ENCODE measurements around the gene CHD6. TPM values are rescaled to one million over a fixed set of nuclear protein-coding genes. Genes with fewer than 3 reads are reported as not detected.

The CHD6 gene
- total and polyA plus RNA-seq, 2 of the 13 experiments (the other 11 are each of a cell fraction or from before 2014, with no cell fraction given) = 14.4 to 52.0 TPM

DNA sequence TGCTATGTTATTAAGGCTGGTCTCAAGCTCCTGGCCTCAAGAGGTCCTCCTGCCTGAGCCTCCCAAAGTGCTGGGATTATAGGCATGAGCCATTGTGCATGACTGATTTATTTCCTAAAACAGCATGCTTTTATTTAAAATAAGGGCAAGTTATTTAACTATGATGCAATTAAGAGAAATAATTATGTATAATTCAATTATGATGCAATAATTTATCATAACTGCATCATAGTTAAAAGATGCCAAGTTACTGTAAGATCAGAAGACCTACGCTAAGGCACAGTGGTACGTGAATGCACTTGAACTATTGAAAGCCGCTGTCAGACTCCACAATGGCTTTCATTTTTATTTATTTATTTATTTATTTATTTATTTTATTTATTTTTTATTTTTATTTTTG is 227.3 kb downstream of the CHD6 start:
- no peaks in the 10 kb centered on the region for H3K9me3 ChIP-seq (ENCODE audit: low read length)
- no peak overlapping the region for H3K9ac ChIP-seq (ENCODE audit: insufficient read depth, low read depth, low read length)
- DNase-seq (ENCODE audit: low spot score) (no peak), ATAC-seq (no peak), FAIRE-seq (no peak)
- in situ Hi-C loops (cut with HindIII; ENCODE audit: extremely low pct_ligation_motif_present, low pct_unique_long_range_greater_than_20kb) = no loop called here
- intact Hi-C loops (cut with micrococcal nuclease; ENCODE audit: unreplicated experiment) = no loop called here
- ChIA-PET POLR2A (no interaction called here), CTCF (ENCODE audit: low intra/inter-chr PET ratio, low total read pairs) (no interaction called here)
- 88% methylated on average over 3 of the region's 3 CpGs for WGBS (ENCODE audit: low lambda C conversion rate)
- H4K20me1 ChIP-seq (ENCODE audit: insufficient read depth, low read length) = no peaks in the 10 kb centered on the region
- no peak overlapping the region for H3K4me3 ChIP-seq (replicated peaks in 1 of 3; ENCODE audit: insufficient read depth in 1 of 3, low read depth in 2 of 3, low read length in 3 of 3)
- H3K79me2 ChIP-seq (ENCODE audit: insufficient read depth, low read length) = no peaks in the 10 kb centered on the region
- BruUV-seq (replicated peaks) = no TSS peak
- TF ChIP-seq KMT2B (CRISPR knock-in tag; IDR thresholded peaks at IDR 0.05) (no peak), CEBPB (IDR thresholded peaks at IDR 0.05; ENCODE audit: borderline replicate concordance, low read depth, low read length) (peak; percentile 86), ZNF614 (CRISPR knock-in tag; IDR thresholded peaks at IDR 0.05; ENCODE audit: borderline replicate concordance) (no peak), ATF7 (IDR thresholded peaks at IDR 0.05) (peak; percentile 91), ATF7 (CRISPR knock-in tag; IDR thresholded peaks at IDR 0.05) (no peak), RBFOX2 (IDR thresholded peaks at IDR 0.05; ENCODE audit: low read depth, low read length) (no peak)
- H3K36me3 ChIP-seq (replicated peaks in 1 of 2; ENCODE audit: control insufficient read depth in 1 of 2, insufficient read depth in 2 of 2, low read length in 2 of 2) = no peaks in the 10 kb centered on the region
- no peak overlapping the region for H3K27ac ChIP-seq (ENCODE audit: extremely low read length, insufficient read depth, low read length)
- no peak overlapping the region for H3K4me2 ChIP-seq (ENCODE audit: low read depth, low read length)
- H2AFZ ChIP-seq (ENCODE audit: low read length) = no peak overlapping the region
- H3K27me3 ChIP-seq (ENCODE audit: control insufficient read depth in 1 of 2, insufficient read depth in 2 of 2, low read length in 2 of 2) = peaks cover 0 to 5% of the 10 kb centered on the region in 2 experiments; a peak in 1 of 5 replicates
- H3K4me1 ChIP-seq (ENCODE audit: insufficient read depth, low read length) = peaks cover 17% of the 10 kb centered on the region

- ChIA-PET CTCF (ENCODE audit: low intra/inter-chr PET ratio, low total read pairs) (no interaction called here), POLR2A (interaction anchor here (1.0 kb wide), 1 partner anchor 11 kb away, joined by 4 read pairs; no protein-coding TSS in a partner anchor)
- BruUV-seq (replicated peaks) = no TSS peak
- Histone ChIP-seq H3K79me2 (ENCODE audit: insufficient read depth, low read length) (no peaks in the 10 kb centered on the region), H3K4me2 (ENCODE audit: low read depth, low read length) (no peak overlapping the region), H2AFZ (ENCODE audit: low read length) (no peak overlapping the region), H3K27me3 (ENCODE audit: control insufficient read depth in 1 of 2, insufficient read depth in 2 of 2, low read length in 2 of 2) (peaks cover 0 to 12% of the 10 kb centered on the region in 2 experiments; a peak in 2 of 5 replicates), H3K9ac (ENCODE audit: insufficient read depth, low read depth, low read length) (no peak overlapping the region), H3K9me3 (ENCODE audit: low read length) (no peaks in the 10 kb centered on the region), H3K4me1 (ENCODE audit: insufficient read depth, low read length) (no peaks in the 10 kb centered on the region), H3K36me3 (replicated peaks in 1 of 2; ENCODE audit: control insufficient read depth in 1 of 2, insufficient read depth in 2 of 2, low read length in 2 of 2) (no peaks in the 10 kb centered on the region), H3K27ac (ENCODE audit: extremely low read length, insufficient read depth, low read length) (no peak overlapping the region), H4K20me1 (ENCODE audit: insufficient read depth, low read length) (no peaks in the 10 kb centered on the region), H3K4me3 (replicated peaks in 1 of 3; ENCODE audit: insufficient read depth in 1 of 3, low read depth in 2 of 3, low read length in 3 of 3) (no peak overlapping the region)
- DNase-seq (ENCODE audit: low spot score) (peak; percentile 31), FAIRE-seq (no peak), ATAC-seq (peak; percentile 88)
- intact Hi-C loops (cut with micrococcal nuclease; ENCODE audit: unreplicated experiment) = no loop called here
- TF ChIP-seq ZNF337 (CRISPR knock-in tag; IDR thresholded peaks at IDR 0.05; ENCODE audit: borderline replicate concordance, low read depth) (no peak), NR2F2 (IDR thresholded peaks at IDR 0.05; ENCODE audit: borderline replicate concordance, low read depth) (no peak), ZNF180 (CRISPR knock-in tag; IDR thresholded peaks at IDR 0.05; ENCODE audit: borderline replicate concordance, low read depth) (no peak), PTBP1 (IDR thresholded peaks at IDR 0.05; ENCODE audit: low read depth, low read length, poor library complexity, severe bottlenecking) (no peak), ZNF768 (CRISPR knock-in tag; IDR thresholded peaks at IDR 0.05) (peak; percentile 91)
- TF ChIP-seq, protein P1, sequence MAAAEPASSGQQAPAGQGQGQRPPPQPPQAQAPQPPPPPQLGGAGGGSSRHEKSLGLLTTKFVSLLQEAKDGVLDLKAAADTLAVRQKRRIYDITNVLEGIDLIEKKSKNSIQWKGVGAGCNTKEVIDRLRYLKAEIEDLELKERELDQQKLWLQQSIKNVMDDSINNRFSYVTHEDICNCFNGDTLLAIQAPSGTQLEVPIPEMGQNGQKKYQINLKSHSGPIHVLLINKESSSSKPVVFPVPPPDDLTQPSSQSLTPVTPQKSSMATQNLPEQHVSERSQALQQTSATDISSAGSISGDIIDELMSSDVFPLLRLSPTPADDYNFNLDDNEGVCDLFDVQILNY (CRISPR knock-in tag; conservative IDR thresholded peaks at IDR 0.05) = no peak
- TF ChIP-seq, protein P2, sequence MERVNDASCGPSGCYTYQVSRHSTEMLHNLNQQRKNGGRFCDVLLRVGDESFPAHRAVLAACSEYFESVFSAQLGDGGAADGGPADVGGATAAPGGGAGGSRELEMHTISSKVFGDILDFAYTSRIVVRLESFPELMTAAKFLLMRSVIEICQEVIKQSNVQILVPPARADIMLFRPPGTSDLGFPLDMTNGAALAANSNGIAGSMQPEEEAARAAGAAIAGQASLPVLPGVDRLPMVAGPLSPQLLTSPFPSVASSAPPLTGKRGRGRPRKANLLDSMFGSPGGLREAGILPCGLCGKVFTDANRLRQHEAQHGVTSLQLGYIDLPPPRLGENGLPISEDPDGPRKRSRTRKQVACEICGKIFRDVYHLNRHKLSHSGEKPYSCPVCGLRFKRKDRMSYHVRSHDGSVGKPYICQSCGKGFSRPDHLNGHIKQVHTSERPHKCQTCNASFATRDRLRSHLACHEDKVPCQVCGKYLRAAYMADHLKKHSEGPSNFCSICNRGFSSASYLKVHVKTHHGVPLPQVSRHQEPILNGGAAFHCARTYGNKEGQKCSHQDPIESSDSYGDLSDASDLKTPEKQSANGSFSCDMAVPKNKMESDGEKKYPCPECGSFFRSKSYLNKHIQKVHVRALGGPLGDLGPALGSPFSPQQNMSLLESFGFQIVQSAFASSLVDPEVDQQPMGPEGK (CRISPR knock-in tag; IDR thresholded peaks at IDR 0.05) = 0 out of 2 replicates have a peak, but pooled peaks have one; percentile 30
- in situ Hi-C loops (cut with HindIII; ENCODE audit: extremely low pct_ligation_motif_present, low pct_unique_long_range_greater_than_20kb) = no loop called here
- WGBS (ENCODE audit: low lambda C conversion rate) = 7% methylated on average over 9 of the region's 9 CpGs
Observed at GRCh38 chr20:41387444-41387851, 230.7 kb downstream of the CHD6 start.

Data from HepG2 (cell line).